ENCODE measurements around the gene FGFBP3. TPM values are rescaled to one million over a fixed set of nuclear protein-coding genes. Genes with fewer than 3 reads are reported as not detected.

The FGFBP3 gene
- total RNA-seq, 1 donor from 2014 or later = 0.12 TPM

- no peak for TF ChIP-seq CTCF (conservative IDR thresholded peaks at IDR 0.05; ENCODE audit: low read depth, low read length)
- no peak overlapping the region for H3K4me3 ChIP-seq (ENCODE audit: low read depth, low read length)
- no peak for DNase-seq (ENCODE audit: low read depth)
Observed at GRCh38 chr10:91860885-91861284, 48.4 kb downstream of the FGFBP3 start.

GRCh38 chr10:91856637-91857036 lies 52.6 kb downstream of the FGFBP3 start:
- TF ChIP-seq CTCF (conservative IDR thresholded peaks at IDR 0.05; ENCODE audit: low read depth, low read length) = peak; percentile 61
- no peak overlapping the region for H3K4me3 ChIP-seq (ENCODE audit: low read depth, low read length)
- no peak for DNase-seq (ENCODE audit: low read depth)

Other genes starting within 250 kb of the FGFBP3 start
- 22.4 and 25.1 TPM in 2 replicates for gene TNKS2, start 111.1 kb downstream of the FGFBP3 start, total RNA-seq
- 19.2 and 35.2 TPM in 2 replicates for gene BTAF1, start 14.3 kb upstream of the FGFBP3 start, total RNA-seq

Data from epithelial cell of proximal tubule (primary cell).